Liver (tissue), 9 donors: ENCODE measurements around the gene ACSL4. TPM values are rescaled to one million over a fixed set of nuclear protein-coding genes. Genes with fewer than 3 reads are reported as not detected.

Source experiments
- DNase-seq: peaks from one replicate; pipeline ENCODE4 v3.0.0-alpha.2; 2017; ENCODE audit warnings: low spot score
- H3K27ac ChIP-seq, 2 donors: one replicate each; pipeline ENCODE4 v1.7.0; 2013; ENCODE audit warnings: inconsistent platforms in 2 of 2, low read length in 2 of 2, control low read depth in 1 of 2, low read depth in 1 of 2, mild to moderate bottlenecking in 1 of 2
- H3K27me3 ChIP-seq, 4 donors: one replicate each; pipeline versions ENCODE4 v1.6.1 to v1.7.0; 2013; ENCODE audit warnings: low read length in 3 of 4, inconsistent platforms in 1 of 4, mild to moderate bottlenecking in 1 of 4, moderate library complexity in 1 of 4; ENCODE audit not compliant: control insufficient read depth in 4 of 4, insufficient read depth in 4 of 4
- H3K36me3 ChIP-seq, 4 donors: one replicate each; pipeline versions ENCODE4 v1.6.1 to v1.7.0; 2013; ENCODE audit warnings: low read length in 3 of 4, mild to moderate bottlenecking in 3 of 4, low read depth in 1 of 4, moderate library complexity in 1 of 4; ENCODE audit not compliant: control insufficient read depth in 4 of 4, insufficient read depth in 3 of 4
- H3K4me1 ChIP-seq, 4 donors: one replicate each; pipeline versions ENCODE4 v1.6.1 to v1.7.0; 2013; ENCODE audit warnings: low read length in 3 of 4, mild to moderate bottlenecking in 3 of 4, moderate library complexity in 1 of 4; ENCODE audit not compliant: control insufficient read depth in 4 of 4, insufficient read depth in 4 of 4
- H3K4me3 ChIP-seq, 3 donors: one replicate each; pipeline versions ENCODE4 v1.6.1 to v1.7.0; 2013; ENCODE audit warnings: low read length in 3 of 3, control low read depth in 1 of 3, low read depth in 1 of 3, mild to moderate bottlenecking in 1 of 3
- H3K9ac ChIP-seq, 2 donors: one replicate each; pipeline ENCODE4 v1.7.0; 2013; ENCODE audit warnings: low read length in 2 of 2, mild to moderate bottlenecking in 2 of 2, moderate library complexity in 2 of 2, control low read depth in 1 of 2, low read depth in 1 of 2
- H3K9me3 ChIP-seq, 4 donors: one replicate each; pipeline versions ENCODE4 v1.6.1 to v1.7.0; 2013; ENCODE audit warnings: low read length in 3 of 4; ENCODE audit not compliant: control insufficient read depth in 4 of 4
- CTCF ChIP-seq: fragments of 150-350 bp; IDR thresholded peaks from 2 replicates; pipeline ENCODE4 v1.5.1; 2017; ENCODE audit warnings: improper control_type of control experiment, low read depth, low read length; ENCODE audit not compliant: missing input control
- EGR1 ChIP-seq, 2 donors: IDR thresholded peaks; 2 replicates each; pipeline ENCODE4 v1.6.1; 2016 to 2018; ENCODE audit warnings: antibody characterized with exemption in 2 of 2, low read depth in 2 of 2
- FOXA1 ChIP-seq: IDR thresholded peaks from 2 replicates; pipeline ENCODE4 v1.6.1; 2016; ENCODE audit warnings: antibody characterized with exemption
- FOXA2 ChIP-seq: IDR thresholded peaks from 2 replicates; pipeline ENCODE4 v1.6.1; 2016; ENCODE audit warnings: antibody characterized with exemption
- GABPA ChIP-seq, 2 donors: IDR thresholded peaks in 1 of 2; conservative IDR thresholded peaks in 1 of 2; 2 replicates each; pipeline ENCODE4 v1.6.1; 2016; ENCODE audit warnings: antibody characterized with exemption in 2 of 2, mild to moderate bottlenecking in 1 of 2, moderate library complexity in 1 of 2
- HNF4A ChIP-seq, 2 donors: conservative IDR thresholded peaks; 2 replicates each; pipeline ENCODE4 v1.6.1; 2016; ENCODE audit warnings: antibody characterized with exemption in 2 of 2, mild to moderate bottlenecking in 2 of 2
- HNF4G ChIP-seq: IDR thresholded peaks from 2 replicates; pipeline ENCODE4 v1.6.1; 2016; ENCODE audit warnings: antibody characterized with exemption
- JUND ChIP-seq, 2 donors: IDR thresholded peaks; 2 replicates each; pipeline ENCODE4 v1.6.1; 2016; ENCODE audit warnings: antibody characterized with exemption in 2 of 2
- NR2F2 ChIP-seq: IDR thresholded peaks from 2 replicates; pipeline ENCODE4 v1.6.1; 2016; ENCODE audit warnings: antibody characterized with exemption
- RAD21 ChIP-seq, 2 donors: IDR thresholded peaks; 2 replicates each; pipeline ENCODE4 v1.6.1; 2016; ENCODE audit warnings: antibody characterized with exemption in 2 of 2, mild to moderate bottlenecking in 2 of 2
- RXRA ChIP-seq, 2 donors: IDR thresholded peaks; 2 replicates each; pipeline ENCODE4 v1.6.1; 2017 to 2018; ENCODE audit warnings: antibody characterized with exemption in 2 of 2, mild to moderate bottlenecking in 1 of 2
- SP1 ChIP-seq: IDR thresholded peaks from 2 replicates; pipeline ENCODE4 v1.6.1; 2018; ENCODE audit warnings: antibody characterized with exemption, mild to moderate bottlenecking
- TAF1 ChIP-seq: conservative IDR thresholded peaks from 2 replicates; pipeline ENCODE4 v1.6.1; 2016; ENCODE audit warnings: antibody characterized with exemption, mild to moderate bottlenecking
- YY1 ChIP-seq: IDR thresholded peaks from 2 replicates; pipeline ENCODE4 v1.6.1; 2016; ENCODE audit warnings: antibody characterized with exemption, mild to moderate bottlenecking
- ZBTB33 ChIP-seq: IDR thresholded peaks from 2 replicates; pipeline ENCODE4 v1.6.1; 2016; ENCODE audit warnings: antibody characterized with exemption
- WGBS: extraction: QIAGEN DNeasy Blood & Tissue Kit; methylation state at CpG from one replicate; pipeline ENCODE4 v1.1.7; 2013; 5-methylcytosine and 5-hydroxymethylcytosine counted together
- polyA plus RNA-seq, 2 donors: library from polyadenylated mRNA; stranded (reverse) in 1 of 2; unstranded in 1 of 2; fragments of 200-250 nt in 1 of 2; fragments of >200 nt in 1 of 2; fragmentation: Nextera tagmentation in 1 of 2; extraction: Ambion mirVana in 1 of 2; gene quantifications; one replicate each; pipeline versions ENCODE4 v1.2.1 to v1.2.3, GENCODE V29; 2013 to 2015
- total RNA-seq, 2 donors: library from RNA; depleted of rRNA; stranded (reverse); fragments of >200 nt; gene quantifications; one replicate each; pipeline ENCODE4 v1.2.3, GENCODE V29; 2014
- TF ChIP-seq, protein P1 (sequence below): IDR thresholded peaks from 2 replicates; pipeline ENCODE4 v1.6.1; 2016; ENCODE audit warnings: antibody characterized with exemption
- TF ChIP-seq, protein P2 (sequence below): IDR thresholded peaks from 2 replicates; pipeline ENCODE4 v1.6.1; 2016; ENCODE audit warnings: antibody characterized with exemption, mild to moderate bottlenecking
- TF ChIP-seq, protein P3 (sequence below): IDR thresholded peaks from 2 replicates; pipeline ENCODE4 v1.6.1; 2016; ENCODE audit warnings: antibody characterized with exemption
- donor health status: healthy.
- donor health status: healthy.
- donor health status: healthy.
- donor health status: healthy.
- donor health status: healthy.

Gene ACSL4
- total and polyA plus RNA-seq, 4 donors, result 5.3 to 928 (median 20.0) TPM

DNA sequence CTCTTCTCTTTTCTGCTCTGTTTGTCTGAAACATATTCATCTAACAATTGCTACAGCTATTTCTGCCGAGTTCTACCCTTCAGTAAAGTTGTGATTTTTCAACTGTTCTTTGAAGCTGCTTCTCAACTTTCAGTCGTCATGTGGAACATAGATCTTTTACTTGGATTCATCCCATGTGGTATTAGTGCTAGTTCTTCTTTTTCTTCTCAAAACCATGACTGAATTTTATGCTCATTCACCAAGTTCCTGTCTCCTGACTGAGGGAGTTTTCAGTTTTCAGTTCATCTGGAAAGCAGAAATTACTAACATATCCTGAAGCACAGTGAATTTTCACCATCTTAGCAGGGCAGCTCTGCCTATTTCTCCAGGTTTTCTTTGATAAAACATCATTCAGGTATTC, 12.1 kb downstream of the ACSL4 start:
- Histone ChIP-seq H3K9ac (no peak overlapping the region), H3K27me3 (no peaks in the 10 kb centered on the region), H3K36me3 (no peaks in the 10 kb centered on the region), H3K4me1 (no peaks in the 10 kb centered on the region), H3K27ac (no peak overlapping the region), H3K4me3 (no peak overlapping the region), H3K9me3 (no peaks in the 10 kb centered on the region)
- 78% methylated on average over 2 of the region's 2 CpGs for WGBS
- TF ChIP-seq, protein P1, sequence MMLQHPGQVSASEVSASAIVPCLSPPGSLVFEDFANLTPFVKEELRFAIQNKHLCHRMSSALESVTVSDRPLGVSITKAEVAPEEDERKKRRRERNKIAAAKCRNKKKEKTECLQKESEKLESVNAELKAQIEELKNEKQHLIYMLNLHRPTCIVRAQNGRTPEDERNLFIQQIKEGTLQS, result no peak
- TF ChIP-seq FOXA1 (no peak), ZBTB33 (no peak), HNF4A (conservative IDR thresholded peaks at IDR 0.05) (no peak), GABPA (IDR thresholded peaks at IDR 0.05 in 1 of 2, conservative IDR thresholded peaks at IDR 0.05 in 1 of 2) (no peak), EGR1 (IDR thresholded peaks at IDR 0.05; ENCODE audit: low read depth in 2 of 2) (no peak), HNF4G (no peak), JUND (IDR thresholded peaks at IDR 0.05) (no peak), SP1 (no peak), RAD21 (IDR thresholded peaks at IDR 0.05) (no peak), FOXA2 (no peak), TAF1 (no peak), NR2F2 (no peak), RXRA (IDR thresholded peaks at IDR 0.05) (no peak), CTCF (no peak), YY1 (no peak)
- TF ChIP-seq, protein P2, sequence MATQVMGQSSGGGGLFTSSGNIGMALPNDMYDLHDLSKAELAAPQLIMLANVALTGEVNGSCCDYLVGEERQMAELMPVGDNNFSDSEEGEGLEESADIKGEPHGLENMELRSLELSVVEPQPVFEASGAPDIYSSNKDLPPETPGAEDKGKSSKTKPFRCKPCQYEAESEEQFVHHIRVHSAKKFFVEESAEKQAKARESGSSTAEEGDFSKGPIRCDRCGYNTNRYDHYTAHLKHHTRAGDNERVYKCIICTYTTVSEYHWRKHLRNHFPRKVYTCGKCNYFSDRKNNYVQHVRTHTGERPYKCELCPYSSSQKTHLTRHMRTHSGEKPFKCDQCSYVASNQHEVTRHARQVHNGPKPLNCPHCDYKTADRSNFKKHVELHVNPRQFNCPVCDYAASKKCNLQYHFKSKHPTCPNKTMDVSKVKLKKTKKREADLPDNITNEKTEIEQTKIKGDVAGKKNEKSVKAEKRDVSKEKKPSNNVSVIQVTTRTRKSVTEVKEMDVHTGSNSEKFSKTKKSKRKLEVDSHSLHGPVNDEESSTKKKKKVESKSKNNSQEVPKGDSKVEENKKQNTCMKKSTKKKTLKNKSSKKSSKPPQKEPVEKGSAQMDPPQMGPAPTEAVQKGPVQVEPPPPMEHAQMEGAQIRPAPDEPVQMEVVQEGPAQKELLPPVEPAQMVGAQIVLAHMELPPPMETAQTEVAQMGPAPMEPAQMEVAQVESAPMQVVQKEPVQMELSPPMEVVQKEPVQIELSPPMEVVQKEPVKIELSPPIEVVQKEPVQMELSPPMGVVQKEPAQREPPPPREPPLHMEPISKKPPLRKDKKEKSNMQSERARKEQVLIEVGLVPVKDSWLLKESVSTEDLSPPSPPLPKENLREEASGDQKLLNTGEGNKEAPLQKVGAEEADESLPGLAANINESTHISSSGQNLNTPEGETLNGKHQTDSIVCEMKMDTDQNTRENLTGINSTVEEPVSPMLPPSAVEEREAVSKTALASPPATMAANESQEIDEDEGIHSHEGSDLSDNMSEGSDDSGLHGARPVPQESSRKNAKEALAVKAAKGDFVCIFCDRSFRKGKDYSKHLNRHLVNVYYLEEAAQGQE, result no peak
- TF ChIP-seq, protein P3, sequence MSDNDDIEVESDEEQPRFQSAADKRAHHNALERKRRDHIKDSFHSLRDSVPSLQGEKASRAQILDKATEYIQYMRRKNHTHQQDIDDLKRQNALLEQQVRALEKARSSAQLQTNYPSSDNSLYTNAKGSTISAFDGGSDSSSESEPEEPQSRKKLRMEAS, result no peak
- no peak for DNase-seq
